Stimulated activated CD8-positive, alpha-beta memory T cell treated with anti-CD3 and anti-CD28 coated beads, Interleukin-15, amount 100 ng/mL, for 24 hours (primary cell): ENCODE data around the gene KLHL29.

Experiments used
- DNase-seq: peaks from one replicate; pipeline ENCODE4 v3.0.0-alpha.2; 2020; ENCODE audit warnings: low read depth

Gene KLHL29

DNA sequence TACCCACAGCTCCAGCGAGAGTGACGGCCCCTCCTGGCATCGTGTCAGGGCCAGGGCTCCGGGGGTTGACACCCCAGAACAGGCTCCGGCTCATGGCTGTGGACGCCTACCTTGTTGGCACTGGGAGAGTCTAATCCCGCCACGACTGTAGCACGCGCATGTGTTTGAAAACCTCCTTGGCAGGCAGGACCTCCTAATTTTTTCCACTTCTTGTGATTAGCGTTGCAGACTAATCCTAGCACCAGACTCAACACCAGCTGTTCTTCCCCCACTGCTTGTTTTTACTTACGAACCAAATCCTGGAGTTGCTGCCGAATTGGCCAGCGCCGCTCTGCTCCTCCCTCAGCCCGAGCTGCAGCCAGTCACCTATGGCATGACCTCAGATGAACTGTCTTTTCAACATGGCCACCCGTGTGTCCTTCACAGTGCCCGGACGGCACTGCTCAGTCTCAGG lies 110.7 kb downstream of the KLHL29 start:
- DNase-seq = no peak

DNA sequence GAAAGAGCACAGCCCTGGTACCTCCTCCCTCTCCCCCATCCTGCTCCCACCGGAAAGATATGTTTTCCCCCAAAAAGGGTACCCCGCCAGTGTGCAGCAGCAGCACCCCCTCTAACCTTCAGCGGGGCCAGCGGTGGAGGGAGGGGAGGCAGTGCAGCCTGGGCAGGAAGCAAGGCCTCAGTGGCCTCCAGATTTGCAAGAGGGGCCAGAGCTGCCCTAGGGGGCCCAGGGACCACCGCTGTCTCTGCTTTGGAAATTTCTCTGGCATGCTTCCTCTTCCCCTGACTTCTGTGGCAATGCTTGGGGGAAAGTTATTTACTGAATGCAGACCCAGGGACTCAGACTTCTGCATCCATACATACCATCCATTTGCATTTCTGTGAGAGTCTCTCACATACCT lies 111.5 kb downstream of the KLHL29 start:
- DNase-seq = no peak

DNA sequence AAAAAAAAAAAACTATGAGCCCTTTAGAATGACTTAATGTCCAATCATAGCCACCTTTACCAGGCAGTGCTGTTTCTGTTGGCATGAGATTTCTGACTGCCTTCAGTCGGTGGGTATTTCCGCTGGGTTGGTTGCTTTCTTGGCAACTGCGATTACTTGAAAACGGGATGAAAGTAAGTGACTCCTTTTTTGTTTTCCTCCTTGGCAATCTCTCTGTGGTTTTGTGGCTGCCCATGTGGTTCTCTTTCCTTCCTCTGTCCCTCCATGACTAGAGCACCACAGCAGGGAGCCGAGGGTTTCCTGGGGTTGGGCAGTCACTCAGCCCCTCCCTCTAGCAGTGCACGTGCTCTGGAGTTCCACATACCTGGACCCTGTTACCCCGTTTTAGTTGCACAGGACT lies 112.1 kb downstream of the KLHL29 start:
- DNase-seq = no peak

DNA sequence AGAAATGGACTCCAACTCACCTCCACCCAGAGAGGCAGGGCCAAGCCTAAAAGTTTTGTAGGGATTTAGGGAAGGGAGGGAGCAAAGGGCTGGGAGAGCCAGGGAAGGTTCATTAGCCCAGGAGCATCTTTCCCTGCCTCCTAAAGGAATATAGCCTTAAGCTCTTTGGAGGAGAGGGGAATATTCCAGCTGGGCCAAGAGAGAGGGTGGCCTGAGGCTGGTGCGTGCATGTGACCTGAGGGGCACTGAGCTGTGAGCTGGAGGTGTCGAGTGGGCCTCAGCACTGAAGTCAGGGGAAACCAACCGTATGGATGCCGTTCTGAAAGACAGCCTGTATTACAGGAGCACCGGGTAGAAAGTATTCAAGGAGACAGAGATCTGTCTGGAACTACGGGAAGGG lies 112.6 kb downstream of the KLHL29 start:
- DNase-seq = no peak

DNA sequence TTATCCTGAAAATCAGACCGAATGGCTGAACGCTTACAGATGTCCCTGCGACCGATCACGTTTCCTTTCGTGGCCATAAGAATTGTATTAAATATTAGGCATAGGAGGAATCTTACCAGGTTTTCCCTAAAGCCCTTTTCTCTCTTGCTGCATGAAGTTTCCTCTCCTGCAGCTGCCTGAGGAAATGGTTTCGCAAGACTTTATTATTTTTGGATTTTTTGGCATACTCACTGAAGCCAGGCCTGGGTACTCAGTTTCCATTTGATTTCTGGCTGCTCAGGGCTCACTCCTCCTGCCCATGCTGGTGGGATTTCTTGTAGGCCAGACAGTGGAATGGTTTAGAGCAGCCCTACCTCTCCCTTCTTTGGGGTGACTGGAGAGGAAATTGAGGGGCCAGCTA lies 114.0 kb downstream of the KLHL29 start:
- no peak for DNase-seq

DNA sequence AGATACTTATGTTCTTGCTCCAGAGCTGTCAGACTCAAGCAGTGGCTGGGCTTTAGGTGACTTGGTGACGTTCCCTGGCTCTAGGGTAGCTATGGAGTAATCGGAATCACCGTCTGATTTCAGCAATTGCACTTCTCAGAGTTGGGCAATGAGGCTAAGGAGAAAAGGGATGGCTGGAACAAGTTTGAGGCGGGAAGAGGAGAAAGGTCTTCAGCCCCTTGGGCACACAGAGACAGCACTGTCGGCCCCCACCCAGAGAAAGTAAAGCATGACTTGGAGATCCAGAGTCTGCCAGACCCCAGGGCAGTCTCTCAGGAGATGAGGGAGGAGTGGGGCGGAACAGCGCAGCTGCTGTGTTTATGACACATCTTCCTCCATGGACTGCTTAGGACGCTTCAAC lies 114.5 kb downstream of the KLHL29 start:
- DNase-seq = no peak

DNA sequence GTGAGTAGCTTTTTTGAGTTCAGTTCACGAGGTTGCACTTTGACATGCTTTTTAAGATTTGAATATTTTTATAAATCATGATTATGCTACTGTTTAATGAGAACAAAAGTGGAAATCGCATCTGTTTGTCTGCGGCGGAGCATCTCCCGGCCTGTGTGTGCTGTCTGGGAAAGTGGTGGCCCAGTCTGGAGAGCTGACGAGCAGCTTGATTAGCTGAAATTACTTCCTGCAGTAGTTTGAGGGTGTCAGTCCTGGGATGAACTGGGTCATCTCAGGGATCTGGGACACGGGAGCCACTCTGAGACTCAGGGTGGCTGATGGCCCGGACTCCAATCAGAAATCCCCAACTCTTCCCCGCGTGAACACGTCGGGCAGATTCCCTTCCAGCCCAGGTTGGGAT lies 115.9 kb downstream of the KLHL29 start:
- no peak for DNase-seq

DNA sequence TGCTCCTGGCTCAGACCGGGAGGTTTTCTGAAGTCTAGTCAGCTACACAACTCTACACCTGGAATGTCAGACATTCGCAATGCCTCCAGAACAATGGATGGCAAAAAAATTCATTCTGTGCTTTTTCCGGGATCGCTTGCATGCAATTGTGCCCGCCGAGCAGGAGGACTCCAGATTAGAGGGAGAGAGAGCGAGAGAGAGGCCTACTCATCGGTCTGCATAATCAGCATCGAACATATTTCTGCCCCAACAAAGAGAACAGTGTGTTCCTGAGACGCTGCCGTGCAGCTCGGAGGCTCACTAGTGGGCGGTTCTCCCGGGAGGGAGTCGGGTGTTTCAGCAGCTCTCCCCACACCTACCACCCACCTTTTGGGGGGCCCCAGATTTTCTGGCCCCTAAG lies 117.1 kb downstream of the KLHL29 start:
- no peak for DNase-seq

DNA sequence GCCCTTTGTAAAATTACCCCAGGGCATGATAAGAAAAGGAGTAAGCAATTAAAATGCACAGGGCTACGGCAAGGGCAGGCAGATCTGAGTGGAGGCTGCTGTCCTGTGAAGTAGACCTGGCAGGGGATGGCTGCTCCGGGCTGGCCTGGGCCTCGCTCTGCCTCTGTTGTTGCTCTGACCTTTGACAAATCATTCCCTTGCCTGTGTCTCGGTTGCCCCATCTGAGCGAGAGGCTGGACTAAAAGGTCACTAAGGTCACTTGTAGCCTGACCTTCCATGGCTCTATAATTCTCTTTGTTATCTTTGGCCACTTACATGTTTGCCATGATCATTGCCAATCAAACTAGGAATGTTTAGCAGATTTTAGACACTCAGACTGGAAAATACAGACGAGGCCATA lies 118.1 kb downstream of the KLHL29 start:
- no peak for DNase-seq

DNA sequence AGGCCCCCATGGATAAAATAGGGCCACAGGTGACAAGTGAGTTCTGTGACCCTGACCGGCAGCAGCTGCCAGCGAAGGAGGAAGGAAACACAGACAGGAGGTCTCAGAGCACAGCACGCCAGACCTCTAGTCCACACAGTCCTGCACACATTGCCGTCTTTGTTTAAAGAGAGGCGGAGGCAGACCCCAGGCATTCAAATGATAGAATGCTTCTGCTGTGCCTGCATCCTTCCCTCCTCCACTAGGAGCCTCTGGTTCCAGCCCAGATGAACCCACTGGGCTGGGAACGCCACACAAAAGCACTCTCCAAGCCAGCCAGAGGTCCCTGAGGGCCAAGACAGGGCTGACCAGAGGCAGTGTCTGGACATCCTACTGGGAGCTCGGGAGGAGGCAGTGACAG lies 118.7 kb downstream of the KLHL29 start:
- DNase-seq = no peak

DNA sequence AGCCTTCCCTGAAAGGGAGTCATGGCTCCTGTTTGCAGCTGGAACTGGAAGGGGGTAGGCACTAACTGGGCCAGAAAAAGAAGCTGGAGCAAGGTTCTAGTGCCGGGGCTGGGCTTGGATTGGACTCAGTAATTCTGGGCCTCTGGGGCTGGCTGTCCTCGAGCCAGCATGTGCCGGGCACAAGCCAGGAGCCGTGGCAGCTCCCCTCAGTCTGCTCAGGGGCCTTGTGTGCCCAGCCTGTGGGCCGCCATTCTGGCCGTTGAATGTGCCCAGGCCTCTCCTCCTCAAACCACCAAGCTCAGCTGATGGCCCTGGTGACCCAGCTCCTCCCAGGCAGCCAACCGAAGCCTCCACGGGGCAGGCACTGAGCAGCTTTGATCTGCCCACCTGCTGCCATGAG lies 119.6 kb downstream of the KLHL29 start:
- no peak for DNase-seq

DNA sequence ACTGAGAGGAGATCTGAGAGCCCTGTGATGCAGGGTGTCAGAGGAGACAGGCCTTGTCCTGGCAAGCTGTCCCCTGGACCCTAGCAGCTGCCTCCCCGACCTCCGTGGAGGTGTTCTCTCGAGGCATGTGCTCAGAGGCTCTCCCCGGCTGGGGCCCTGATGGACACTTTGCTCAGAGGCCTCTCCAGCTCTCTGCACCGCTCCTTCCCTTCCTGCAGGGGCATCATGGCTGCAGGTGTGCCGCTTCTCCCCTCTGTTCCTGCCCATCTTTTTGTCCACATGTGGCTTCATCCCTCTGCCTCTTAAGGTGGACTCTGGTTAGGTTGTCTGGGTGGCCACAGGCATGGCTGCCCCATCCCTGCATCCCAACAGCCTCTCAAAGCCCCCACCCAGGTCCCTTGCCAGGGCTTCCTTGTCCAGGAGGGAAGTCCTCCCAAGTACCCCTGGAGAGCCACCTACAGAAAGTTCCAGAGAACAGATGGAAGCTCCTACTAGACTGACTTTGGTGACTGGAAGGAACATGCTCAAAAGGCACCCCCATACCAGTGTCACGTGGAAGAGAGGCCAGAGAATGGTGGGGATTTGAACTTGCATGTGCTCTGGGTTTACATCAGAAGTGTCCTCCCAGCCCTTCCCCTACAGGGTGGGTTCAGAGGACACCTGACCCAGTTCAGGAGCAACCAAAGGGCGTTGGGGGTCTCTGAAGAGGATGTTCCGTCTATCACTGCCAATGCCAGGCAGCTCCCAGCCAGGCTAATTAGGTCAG lies 120.4 kb downstream of the KLHL29 start:
- no peak for DNase-seq

DNA sequence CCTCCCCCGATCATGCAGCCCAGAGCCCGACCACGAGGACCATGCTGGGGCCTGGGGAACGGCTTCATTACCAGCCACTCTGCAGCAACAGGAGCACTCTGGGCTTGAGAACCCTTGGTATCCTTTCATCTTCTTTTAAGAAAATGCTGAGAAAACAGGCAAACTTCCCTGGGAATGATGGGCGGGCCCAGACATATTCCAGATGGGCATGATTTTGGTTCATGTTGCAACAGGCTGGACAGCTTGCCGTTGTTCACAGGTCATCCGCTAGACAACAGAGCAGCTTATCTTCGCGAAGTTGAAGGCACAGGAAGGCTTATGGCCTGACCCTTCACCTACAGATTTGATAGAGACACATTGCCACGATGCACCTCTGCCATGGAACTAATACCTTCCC lies 121.0 kb downstream of the KLHL29 start:
- DNase-seq = no peak

DNA sequence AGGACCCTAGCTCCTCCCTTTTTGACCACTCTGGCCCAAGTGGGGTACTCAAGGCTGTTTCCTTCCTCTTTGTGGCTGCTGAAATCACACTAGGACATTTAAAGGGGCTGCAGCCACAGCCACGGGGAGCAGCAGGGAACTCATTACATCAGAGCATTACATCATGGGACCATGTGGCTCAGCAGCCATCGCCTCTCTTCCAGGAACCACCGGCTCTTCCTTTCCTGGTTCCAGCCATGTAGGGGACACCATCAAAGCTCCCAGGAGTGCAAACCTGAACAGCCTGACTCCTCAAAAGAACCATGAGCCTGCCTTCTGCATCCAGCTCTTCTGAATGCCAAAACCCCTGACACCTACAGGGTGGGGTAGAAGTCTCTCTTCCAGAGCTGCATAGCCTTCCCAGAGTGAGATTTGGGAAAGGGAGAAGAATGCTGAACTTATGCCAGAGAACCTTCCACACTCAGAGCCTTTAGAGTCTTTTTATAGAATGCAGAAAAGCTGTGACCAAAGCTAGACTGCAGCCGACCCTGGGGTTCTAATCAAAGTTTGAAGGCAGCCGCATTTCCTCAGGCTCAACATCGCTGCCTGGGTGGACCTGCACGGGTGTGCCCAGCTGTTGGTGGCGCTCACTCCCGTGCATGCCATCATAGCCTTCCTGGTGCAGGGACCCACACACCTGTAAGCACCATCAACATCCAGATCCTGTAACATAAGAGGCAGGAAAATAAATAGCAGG lies 121.7 kb downstream of the KLHL29 start:
- no peak for DNase-seq

DNA sequence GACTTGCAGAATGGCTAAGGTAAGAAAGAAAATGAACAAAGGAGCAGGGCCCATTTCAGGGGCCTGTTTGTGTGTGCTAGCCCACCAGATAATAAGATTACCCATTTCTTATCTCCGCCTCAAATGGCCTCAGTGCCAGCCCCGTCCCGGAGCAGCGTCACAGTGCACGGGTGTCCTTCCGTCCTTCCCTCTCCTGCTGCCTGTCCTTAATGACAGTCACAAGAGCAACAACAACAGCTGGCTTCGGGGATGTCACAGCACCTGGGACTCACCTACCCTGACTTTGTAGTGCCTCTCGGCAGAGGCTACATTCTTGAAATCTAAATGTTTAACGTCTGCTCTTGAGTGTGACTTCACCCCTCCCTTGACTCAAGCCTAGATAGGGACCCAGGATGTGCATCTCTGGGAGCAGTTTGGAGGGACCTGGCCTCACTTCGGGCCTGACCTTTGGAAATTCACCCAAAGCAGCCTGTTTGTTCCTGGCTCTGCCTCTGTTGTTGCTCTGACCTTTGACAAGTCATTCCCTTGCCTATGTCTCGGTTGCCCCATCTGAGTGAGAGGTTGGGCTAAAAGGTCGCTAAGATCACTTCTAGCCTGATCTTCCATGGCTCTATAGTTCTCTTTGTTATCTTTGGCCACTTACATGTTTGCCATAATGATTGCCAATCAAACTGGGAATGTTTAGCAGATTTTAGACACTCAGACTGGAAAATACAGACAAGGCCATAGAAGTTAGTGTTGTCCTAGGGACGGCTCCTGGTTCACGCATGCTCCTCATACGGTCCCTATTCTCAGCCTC lies 122.5 kb downstream of the KLHL29 start:
- no peak for DNase-seq

DNA sequence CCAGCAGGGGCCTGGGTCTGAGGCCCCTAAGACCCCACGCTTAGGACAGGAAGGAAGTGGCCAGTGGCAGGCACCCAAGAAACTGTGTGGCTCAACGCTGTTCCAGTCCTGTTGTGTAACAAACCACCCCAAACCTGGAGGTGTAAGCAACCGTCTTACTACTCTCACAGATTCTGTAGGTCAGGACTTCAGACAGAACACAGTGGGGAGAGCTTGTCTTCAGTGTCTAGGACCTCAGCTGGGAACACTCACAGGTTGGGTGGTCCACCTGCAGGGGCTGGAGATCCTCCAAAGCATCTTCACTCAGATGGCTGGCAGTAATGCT lies 123.0 kb downstream of the KLHL29 start:
- DNase-seq = no peak

DNA sequence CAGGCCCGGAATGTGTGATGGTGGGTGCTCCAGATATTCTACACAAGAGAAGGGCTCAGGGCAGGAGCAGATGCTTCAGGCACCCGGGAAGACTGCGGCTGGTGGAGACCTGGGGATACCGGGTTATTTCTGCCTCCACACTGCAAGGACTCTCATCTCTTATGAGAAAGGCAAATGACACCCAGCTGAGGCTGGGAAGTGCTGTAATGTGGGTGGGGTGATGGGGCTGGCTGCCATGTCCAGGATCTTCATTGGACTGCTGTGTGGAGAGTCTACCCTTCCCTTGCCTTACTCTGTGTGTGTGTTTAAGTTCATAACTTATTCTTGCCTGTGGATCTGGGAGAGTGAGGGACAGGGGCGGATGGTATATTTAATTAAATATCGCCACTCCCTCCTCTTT lies 124.1 kb downstream of the KLHL29 start:
- no peak for DNase-seq

DNA sequence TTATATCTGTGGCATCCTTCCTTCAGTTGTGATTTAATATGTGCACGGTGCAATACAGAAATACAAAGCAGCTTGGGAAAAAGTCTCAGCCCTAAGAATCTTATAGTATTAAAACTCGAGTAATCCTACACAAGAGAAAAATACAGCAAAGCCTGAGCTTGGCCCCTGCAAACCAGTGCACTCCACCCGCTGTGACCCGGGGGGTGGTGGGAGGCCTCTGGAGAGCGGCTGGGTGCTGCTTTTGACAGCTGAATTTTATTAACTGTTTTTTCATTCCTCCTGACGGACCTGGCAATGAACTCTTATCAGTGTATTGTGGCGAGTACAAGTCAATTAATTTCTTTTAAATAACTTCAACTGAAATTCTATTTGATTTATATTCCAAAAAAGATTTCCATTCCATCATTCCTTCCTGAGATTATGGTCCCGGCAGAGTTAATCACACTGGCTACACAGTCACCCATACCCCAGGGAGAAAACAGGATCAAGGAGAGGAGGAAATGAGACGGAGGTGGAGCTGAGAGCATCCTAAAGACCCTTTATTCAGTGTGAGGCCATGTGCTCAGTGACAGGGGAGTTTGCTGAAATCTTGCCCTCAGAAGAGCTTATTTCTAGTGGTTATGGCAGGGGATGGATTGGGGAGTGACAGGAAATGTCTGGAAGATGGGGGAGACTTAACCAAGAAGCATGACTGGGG lies 124.8 kb downstream of the KLHL29 start:
- DNase-seq = no peak

DNA sequence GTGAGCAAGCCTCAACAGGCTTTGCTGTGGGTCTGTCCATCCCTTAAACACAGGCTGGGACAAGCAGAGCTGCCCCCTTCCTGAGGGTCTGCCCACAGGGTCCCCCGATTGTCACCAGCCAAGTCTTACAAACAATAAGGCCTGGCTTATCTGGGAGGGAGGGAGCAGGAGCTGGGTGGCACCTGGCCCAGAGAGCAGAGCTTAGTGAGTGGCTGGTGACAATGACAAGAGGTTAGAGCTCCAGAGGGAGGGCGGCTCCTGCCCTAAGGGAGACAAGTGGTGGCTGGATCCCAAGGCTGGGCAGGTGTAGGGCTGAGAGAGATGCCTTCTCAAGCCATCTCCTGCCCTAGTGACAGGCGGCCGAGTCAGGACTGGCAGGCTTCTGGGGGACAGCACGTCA lies 125.5 kb downstream of the KLHL29 start:
- DNase-seq = no peak

DNA sequence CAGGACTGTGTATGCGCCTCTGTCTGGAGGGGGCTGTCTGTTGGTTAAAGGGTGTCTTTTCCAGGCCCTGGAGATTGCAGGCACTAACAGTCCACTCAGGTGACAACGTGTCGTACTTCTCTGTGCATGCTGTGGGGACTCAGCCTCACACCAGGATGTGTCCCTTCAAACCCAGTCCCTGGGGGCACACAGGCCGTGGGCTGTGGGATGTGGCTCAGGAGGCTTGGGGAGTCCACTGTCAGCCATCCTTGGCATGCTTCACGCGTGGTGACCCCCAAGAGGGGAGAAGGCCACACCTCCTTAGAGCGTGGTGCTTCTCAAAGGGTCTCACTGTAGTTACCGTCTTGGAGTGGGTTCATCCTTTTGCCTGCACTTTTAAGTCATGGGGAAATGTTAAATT lies 127.8 kb downstream of the KLHL29 start:
- no peak for DNase-seq

DNA sequence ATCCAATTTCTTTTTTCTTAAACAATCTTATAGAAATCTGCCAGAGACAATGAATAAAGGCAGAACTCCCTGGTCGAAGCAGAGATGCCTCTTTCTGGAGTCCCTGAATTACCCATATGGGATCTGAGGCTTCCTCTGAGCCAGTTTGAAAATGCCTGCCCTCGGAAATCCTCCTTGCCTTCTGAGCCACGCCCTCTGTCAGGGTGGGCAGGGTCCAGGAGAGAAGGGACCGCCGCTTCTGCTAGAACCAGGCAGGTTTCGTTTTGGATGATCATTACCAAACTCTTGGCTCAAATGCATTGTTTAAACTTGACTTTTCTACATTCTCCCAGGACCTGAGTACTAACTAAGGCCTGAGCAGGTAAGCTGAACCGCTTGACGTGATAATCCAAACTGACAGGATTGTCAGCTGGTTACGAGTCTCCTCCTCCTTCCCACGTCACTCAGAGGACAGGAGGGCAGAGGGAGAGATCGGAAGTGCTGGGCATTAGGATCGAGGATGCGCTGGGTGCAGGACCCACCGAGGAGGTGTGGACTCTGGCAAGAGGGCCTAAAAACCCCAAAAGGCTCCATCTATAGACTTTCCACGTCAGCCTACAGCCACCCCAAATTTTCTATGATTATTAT lies 128.4 kb downstream of the KLHL29 start:
- no peak for DNase-seq
